D721Med (cell line): ENCODE measurements around the gene EAF1.

Experiments used
- DNase-seq: peaks from one replicate; pipeline ENCODE4 v3.0.0; 2011; ENCODE audit warnings: low spot score; ENCODE audit not compliant: insufficient read length
- FAIRE-seq: peaks from 2 replicates; lab custom pipeline; 2011; peaks lifted over from hg19 to GRCh38; lab: Jason Lieb, UNC
- TF ChIP-seq, protein P1 (sequence below): IDR thresholded peaks from 2 replicates; pipeline ENCODE4 v1.5.1; 2012; ENCODE audit warnings: mild to moderate bottlenecking, control low read depth; ENCODE audit not compliant: insufficient read depth; ENCODE audit errors: missing control alignments

The EAF1 gene

DNA sequence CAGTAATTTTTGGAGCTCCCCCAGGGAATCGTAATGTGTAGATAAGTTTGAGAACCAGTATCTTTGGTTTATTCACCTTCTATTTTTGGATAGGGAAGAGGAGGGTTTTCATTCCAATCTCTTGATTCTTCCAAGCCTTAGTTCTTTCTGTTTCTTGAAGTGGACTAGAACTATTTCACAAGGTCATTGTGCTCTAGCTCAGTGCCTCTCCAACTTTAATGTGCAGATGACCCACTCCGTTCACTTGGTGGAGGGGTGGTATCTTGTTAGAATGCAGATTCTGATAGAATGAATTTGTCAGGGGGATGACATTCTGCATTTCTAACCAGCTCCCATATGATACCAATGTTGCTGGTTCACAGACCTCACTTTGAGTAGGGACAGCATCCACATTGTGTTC is 58.6 kb downstream of the EAF1 start:
- no peak for DNase-seq
- FAIRE-seq = no peak
- TF ChIP-seq, protein P1, sequence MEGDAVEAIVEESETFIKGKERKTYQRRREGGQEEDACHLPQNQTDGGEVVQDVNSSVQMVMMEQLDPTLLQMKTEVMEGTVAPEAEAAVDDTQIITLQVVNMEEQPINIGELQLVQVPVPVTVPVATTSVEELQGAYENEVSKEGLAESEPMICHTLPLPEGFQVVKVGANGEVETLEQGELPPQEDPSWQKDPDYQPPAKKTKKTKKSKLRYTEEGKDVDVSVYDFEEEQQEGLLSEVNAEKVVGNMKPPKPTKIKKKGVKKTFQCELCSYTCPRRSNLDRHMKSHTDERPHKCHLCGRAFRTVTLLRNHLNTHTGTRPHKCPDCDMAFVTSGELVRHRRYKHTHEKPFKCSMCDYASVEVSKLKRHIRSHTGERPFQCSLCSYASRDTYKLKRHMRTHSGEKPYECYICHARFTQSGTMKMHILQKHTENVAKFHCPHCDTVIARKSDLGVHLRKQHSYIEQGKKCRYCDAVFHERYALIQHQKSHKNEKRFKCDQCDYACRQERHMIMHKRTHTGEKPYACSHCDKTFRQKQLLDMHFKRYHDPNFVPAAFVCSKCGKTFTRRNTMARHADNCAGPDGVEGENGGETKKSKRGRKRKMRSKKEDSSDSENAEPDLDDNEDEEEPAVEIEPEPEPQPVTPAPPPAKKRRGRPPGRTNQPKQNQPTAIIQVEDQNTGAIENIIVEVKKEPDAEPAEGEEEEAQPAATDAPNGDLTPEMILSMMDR = no peak

DNA sequence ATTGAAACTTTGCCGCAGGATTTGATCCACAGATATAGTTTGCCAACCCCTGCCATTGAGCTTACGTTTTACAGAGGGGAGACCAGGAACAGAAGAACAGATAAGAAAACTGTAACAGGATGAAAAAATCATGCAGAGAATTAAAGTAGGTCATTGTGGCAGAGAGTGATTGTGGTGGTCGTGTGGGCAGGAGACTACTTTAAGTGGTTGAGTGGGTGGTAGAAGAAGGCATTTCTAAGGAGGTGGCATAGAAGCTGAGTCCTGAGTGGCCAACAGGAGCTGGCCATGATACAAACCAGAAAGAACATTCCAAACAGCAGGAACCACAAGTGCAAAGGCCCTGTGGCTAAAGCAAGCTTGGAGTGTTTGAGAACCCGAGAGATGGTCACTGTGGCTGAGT is 59.6 kb downstream of the EAF1 start:
- DNase-seq (no peak), FAIRE-seq (no peak)
- TF ChIP-seq, protein P1 = no peak

DNA sequence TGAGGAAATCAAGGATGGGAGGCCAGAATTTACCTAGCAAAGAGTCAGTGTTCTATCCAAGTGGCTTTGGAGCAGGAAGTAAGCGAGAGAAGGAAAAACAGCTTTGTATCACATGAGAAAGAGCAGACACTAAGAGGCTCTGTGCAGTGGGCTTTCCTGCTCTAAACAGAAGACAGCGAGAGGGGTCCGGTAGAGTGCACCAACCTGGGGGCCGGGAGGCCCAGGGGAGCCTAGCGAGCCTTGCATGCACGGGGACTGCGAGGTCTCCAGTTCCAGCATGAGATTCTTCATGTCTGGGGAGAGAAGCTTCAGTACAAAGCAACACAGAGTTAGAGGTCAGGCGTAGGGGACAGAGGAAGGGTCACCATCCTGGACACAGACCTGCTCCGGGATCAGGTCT is 60.6 kb downstream of the EAF1 start:
- TF ChIP-seq, protein P1 = no peak
- DNase-seq (no peak), FAIRE-seq (no peak)

DNA sequence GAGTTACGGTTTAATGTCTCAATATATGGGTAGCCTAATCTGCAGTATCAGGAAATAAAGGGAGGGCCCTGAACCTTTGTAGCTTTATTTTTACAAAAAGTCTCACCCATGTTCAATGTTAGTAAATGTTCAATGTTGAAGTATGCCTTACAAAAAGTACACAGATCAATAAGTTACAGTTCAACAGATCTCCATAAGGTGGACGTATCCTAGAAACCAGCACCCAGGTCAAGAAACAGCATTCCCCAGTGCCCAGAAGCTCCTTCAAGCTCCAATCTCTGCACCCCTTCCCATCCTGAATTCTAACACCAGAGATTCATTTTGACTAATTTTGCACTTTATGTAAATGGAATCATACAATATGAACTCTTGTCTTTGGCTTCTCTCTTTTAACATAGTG is 62.8 kb downstream of the EAF1 start:
- TF ChIP-seq, protein P1 = no peak
- FAIRE-seq = no peak

DNA sequence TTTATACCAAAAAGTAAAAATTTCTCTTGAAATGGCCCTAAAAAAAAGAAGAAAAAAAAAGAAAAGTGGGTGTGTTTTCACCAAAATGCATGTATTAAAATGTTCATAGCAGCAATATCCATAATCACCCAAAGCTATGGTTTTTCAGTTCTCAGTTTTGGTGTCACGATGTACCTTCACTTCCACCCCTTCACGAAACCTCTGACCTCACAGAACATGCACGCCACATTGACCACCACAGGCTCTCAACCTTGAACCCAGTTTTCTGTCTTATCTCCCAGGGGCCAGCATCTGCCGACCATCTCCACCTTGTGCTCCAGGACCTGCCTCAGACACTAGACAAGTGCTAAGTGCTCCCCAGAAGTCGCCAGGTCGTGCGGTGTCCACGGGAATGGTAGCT is 63.7 kb downstream of the EAF1 start:
- FAIRE-seq (no peak), DNase-seq (no peak)
- TF ChIP-seq, protein P1 = no peak

More for the DNA sequence above, 62.8 kb downstream of the EAF1 start:
- no peak for DNase-seq
